ENCODE measurements around the gene GALC.

DNA sequence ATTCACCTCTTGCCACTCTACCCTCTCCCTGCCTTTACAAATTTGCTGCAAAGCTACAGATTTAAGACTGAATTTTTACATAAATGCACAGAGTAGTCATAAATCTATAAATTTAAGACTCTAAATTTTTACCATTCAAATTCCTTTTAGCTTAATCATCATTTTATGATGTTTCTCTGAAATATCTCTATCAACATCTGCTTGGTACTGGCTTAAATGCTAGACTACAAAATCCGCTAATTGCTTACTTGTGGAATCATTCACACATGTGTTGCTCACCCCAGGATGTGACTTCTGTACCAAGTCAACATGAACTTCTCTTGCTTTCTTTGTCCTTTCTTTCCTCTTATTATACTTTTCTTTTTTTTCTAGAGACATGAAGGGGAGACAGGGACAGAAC, 109.2 kb downstream of the GALC start:
- TF ChIP-seq POLR2A (IDR thresholded peaks at IDR 0.05; ENCODE audit: low read depth, low read length) (no peak), TAF1 (IDR thresholded peaks at IDR 0.05; ENCODE audit: borderline replicate concordance, low read depth, low read length) (no peak), POLR2AphosphoS5 (IDR thresholded peaks at IDR 0.05; ENCODE audit: low read depth, low read length) (no peak)

Measured in GM12892 (cell line).